ENCODE measurements around the gene MAP7D1.

- TF ChIP-seq CTCF (conservative IDR thresholded peaks at IDR 0.05; ENCODE audit: low read depth, low read length), result no peak
- TF ChIP-seq EZH2 (IDR thresholded peaks at IDR 0.05; ENCODE audit: borderline replicate concordance, low read depth, low read length, poor library complexity, severe bottlenecking), result no peak
Observed at GRCh38 chr1:36162680-36163239, 6.8 kb downstream of the MAP7D1 start.

Measured in A673 (cell line).